ENCODE measurements around the gene CA12. TPM values are rescaled to one million over a fixed set of nuclear protein-coding genes. Genes with fewer than 3 reads are reported as not detected.

CA12 gene
- total and polyA plus RNA-seq, 10 of the 15 experiments (the other 5 are each of a cell fraction or from before 2014, with no cell fraction given): 0.03 to 0.10 TPM; not detected in 8

GRCh38 chr15:63401714-63402497 is 20.3 kb upstream of the CA12 start (continued):
- TF ChIP-seq CEBPZ (IDR thresholded peaks at IDR 0.05; ENCODE audit: low read depth, low read length): no peak

- SMC1A ChIA-PET (ENCODE audit: uncharacterized antibody, unreplicated experiment): interaction anchor here (0.6 to 2.9 kb wide), 10 partner anchors 11 to 354 kb away, joined by 3 to 92 read pairs (median 4); no protein-coding TSS in a partner anchor
- no peak for ATAC-seq
- no peak for TF ChIP-seq NFXL1 (IDR thresholded peaks at IDR 0.05; ENCODE audit: borderline replicate concordance)
- no peak for TF ChIP-seq SREBF2 (IDR thresholded peaks at IDR 0.05; ENCODE audit: low read length)
- TF ChIP-seq YY1 (IDR thresholded peaks at IDR 0.05; ENCODE audit: low read depth, low read length): no peak
- TF ChIP-seq SRF (IDR thresholded peaks at IDR 0.05; ENCODE audit: low read depth in 2 of 2, low read length in 2 of 2): no peak
- TF ChIP-seq POLR2A (IDR thresholded peaks at IDR 0.05; ENCODE audit: low read depth, low read length): no peak
- TF ChIP-seq MTA3 (IDR thresholded peaks at IDR 0.05; ENCODE audit: borderline replicate concordance, low read length): no peak
- TF ChIP-seq, protein P1, sequence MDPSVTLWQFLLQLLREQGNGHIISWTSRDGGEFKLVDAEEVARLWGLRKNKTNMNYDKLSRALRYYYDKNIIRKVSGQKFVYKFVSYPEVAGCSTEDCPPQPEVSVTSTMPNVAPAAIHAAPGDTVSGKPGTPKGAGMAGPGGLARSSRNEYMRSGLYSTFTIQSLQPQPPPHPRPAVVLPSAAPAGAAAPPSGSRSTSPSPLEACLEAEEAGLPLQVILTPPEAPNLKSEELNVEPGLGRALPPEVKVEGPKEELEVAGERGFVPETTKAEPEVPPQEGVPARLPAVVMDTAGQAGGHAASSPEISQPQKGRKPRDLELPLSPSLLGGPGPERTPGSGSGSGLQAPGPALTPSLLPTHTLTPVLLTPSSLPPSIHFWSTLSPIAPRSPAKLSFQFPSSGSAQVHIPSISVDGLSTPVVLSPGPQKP (IDR thresholded peaks at IDR 0.05; ENCODE audit: low read depth, low read length): no peak
- no peak for TF ChIP-seq HSF1 (IDR thresholded peaks at IDR 0.05; ENCODE audit: low read depth, low read length)
- TF ChIP-seq ZNF217 (IDR thresholded peaks at IDR 0.05): no peak
- TF ChIP-seq USF1 (IDR thresholded peaks at IDR 0.05; ENCODE audit: borderline replicate concordance, extremely low read length, insufficient read depth, low read depth, low read length): no peak
- TF ChIP-seq SIX5 (IDR thresholded peaks at IDR 0.05; ENCODE audit: low read depth, low read length, severe bottlenecking): no peak
- TF ChIP-seq DPF2 (IDR thresholded peaks at IDR 0.05): no peak
Measured at GRCh38 chr15:63401078-63401477, 19.4 kb upstream of the CA12 start.

More at GRCh38 chr15:63401078-63401477, 19.4 kb upstream of the CA12 start:
- ChIA-PET POLR2A (no interaction called here), RAD21 (ENCODE audit: unreplicated experiment) (interaction anchor here (0.6 to 3.0 kb wide), 4 partner anchors 12 to 116 kb away, joined by 4 to 62 read pairs (median 4); no protein-coding TSS in a partner anchor), CTCF (interaction anchor here (0.7 to 4.9 kb wide), 10 partner anchors 9 to 353 kb away, joined by 3 to 145 read pairs (median 4); no protein-coding TSS in a partner anchor)
- in situ Hi-C loops (cut with MboI) (loop anchor here (5.0 kb wide), 1 partner anchor 109 kb away; no protein-coding TSS in a partner anchor), intact Hi-C loops (cut with micrococcal nuclease; ENCODE audit: unreplicated experiment) (loop anchor here (10.0 kb wide), 1 partner anchor 246 kb away; the partner anchor contains the start of gene RPS27L)
- no peak for FAIRE-seq
- H3K79me2 ChIP-seq (ENCODE audit: control insufficient read depth, insufficient read depth, low read length): no peaks in the 10 kb centered on the region
- H2AFZ ChIP-seq (ENCODE audit: control insufficient read depth, low read depth, low read length): no peak overlapping the region
- H3K36me3 ChIP-seq (ENCODE audit: control insufficient read depth in 2 of 2, insufficient read depth in 2 of 2, low read length in 1 of 2): no peaks in the 10 kb centered on the region
- no peak overlapping the region for H3K9ac ChIP-seq (ENCODE audit: control insufficient read depth, insufficient read depth, low read length)
- no peak overlapping the region for H3K4me2 ChIP-seq (ENCODE audit: control insufficient read depth, insufficient read depth)
- H3K4me1 ChIP-seq (ENCODE audit: control insufficient read depth, insufficient read depth, low read length): no peaks in the 10 kb centered on the region; the same call in 1 of the 2 replicates
- H3K4me3 ChIP-seq: no peak overlapping the region
- no TSS peak for BruUV-seq (replicated peaks)
- WGBS (ENCODE audit: insufficient coverage, insufficient replicate concordance, low lambda C conversion rate, missing lambda C conversion rate): 30% methylated on average over 2 of the region's 2 CpGs
- 0 out of 4 replicates have a peak, but pooled peaks cover 0 to 4% of the 10 kb centered on the region in 2 experiments for H3K27me3 ChIP-seq (replicated peaks in 1 of 2; ENCODE audit: control insufficient read depth in 2 of 2, insufficient read depth in 2 of 2, low read length in 1 of 2)
- no peak overlapping the region for H3K27ac ChIP-seq (ENCODE audit: control insufficient read depth, insufficient read depth)
- DNase-seq (ENCODE audit: low read depth, low spot score): no peak
- H3K9me3 ChIP-seq (replicated peaks; ENCODE audit: control insufficient read depth, insufficient read depth, low read length): no peaks in the 10 kb centered on the region
- H4K20me1 ChIP-seq (ENCODE audit: control insufficient read depth, insufficient read depth): no peaks in the 10 kb centered on the region
